ENCODE measurements around the gene PLAGL1.
"Not testable (repeated sequence)": the region's sequence is repeated elsewhere in the genome, so short reads cannot be mapped to it uniquely, and the experiment has no call there.

Gene PLAGL1

DNA sequence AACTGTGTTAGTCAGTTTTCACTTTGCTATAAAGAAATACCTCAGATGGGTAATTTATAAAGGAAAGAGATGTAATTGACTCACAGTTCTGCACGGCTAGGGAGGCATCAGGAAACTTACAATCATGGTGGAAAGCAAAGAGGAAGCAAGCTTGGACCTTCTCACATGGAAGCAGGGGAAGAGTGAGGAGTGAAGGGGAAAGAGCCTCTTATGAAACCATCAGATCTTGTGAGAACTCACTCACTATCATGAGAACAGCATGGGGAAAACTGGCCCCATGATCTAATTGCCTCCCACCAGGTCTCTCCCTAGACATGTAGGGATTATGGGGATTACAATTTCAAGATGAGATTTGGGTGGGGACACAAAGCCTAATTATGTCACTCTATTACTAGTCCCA, 41.3 kb upstream of the PLAGL1 start:
- Histone ChIP-seq H3K4me1 (ENCODE audit: low read depth, poor library complexity, severe bottlenecking) (peaks cover 9% of the 10 kb centered on the region), H3K4me2 (no peak overlapping the region), H3K79me2 (ENCODE audit: insufficient read depth, low read depth) (no peaks in the 10 kb centered on the region), H3K9ac (no peak overlapping the region), H3K27ac (no peak overlapping the region), H3K27me3 (ENCODE audit: insufficient read depth, low read depth) (no peaks in the 10 kb centered on the region), H2AFZ (ENCODE audit: low read depth) (no peak overlapping the region), H3K36me3 (ENCODE audit: insufficient read depth) (no peaks in the 10 kb centered on the region), H3K4me3 (IDR thresholded peaks at IDR 0.05; ENCODE audit: insufficient read depth, low read depth, low read length) (no peak overlapping the region), H4K20me1 (ENCODE audit: insufficient read depth) (no peaks in the 10 kb centered on the region)
- TF ChIP-seq, protein P1, sequence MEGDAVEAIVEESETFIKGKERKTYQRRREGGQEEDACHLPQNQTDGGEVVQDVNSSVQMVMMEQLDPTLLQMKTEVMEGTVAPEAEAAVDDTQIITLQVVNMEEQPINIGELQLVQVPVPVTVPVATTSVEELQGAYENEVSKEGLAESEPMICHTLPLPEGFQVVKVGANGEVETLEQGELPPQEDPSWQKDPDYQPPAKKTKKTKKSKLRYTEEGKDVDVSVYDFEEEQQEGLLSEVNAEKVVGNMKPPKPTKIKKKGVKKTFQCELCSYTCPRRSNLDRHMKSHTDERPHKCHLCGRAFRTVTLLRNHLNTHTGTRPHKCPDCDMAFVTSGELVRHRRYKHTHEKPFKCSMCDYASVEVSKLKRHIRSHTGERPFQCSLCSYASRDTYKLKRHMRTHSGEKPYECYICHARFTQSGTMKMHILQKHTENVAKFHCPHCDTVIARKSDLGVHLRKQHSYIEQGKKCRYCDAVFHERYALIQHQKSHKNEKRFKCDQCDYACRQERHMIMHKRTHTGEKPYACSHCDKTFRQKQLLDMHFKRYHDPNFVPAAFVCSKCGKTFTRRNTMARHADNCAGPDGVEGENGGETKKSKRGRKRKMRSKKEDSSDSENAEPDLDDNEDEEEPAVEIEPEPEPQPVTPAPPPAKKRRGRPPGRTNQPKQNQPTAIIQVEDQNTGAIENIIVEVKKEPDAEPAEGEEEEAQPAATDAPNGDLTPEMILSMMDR (conservative IDR thresholded peaks at IDR 0.05; ENCODE audit: low read depth, low read length): no peak

DNA sequence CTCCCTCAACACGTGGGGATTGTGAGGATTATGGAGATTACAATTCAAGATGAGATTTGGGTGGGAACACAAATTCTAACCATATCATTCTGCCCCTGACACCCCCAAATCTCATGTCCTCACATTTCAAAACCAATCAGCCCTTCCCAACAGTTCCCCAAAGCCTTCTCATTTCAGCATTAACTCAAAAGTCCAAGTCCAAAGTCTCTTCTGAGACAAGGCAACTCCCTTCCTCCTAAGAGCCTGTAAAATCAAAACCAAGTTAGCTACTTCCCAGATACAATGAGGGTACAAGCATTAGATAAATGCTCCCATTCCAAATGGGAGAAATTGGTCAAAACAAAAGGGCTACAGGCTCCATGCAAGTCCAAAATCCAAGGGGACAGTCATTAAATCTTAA, 39.6 kb upstream of the PLAGL1 start:
- Histone ChIP-seq H2AFZ (ENCODE audit: low read depth) (no peak overlapping the region), H3K9ac (no peak overlapping the region), H3K4me3 (IDR thresholded peaks at IDR 0.05; ENCODE audit: insufficient read depth, low read depth, low read length) (no peak overlapping the region), H3K79me2 (ENCODE audit: insufficient read depth, low read depth) (no peaks in the 10 kb centered on the region), H3K4me1 (ENCODE audit: low read depth, poor library complexity, severe bottlenecking) (peaks cover 8% of the 10 kb centered on the region), H3K36me3 (ENCODE audit: insufficient read depth) (no peaks in the 10 kb centered on the region), H4K20me1 (ENCODE audit: insufficient read depth) (no peaks in the 10 kb centered on the region), H3K27me3 (ENCODE audit: insufficient read depth, low read depth) (no peaks in the 10 kb centered on the region), H3K27ac (no peak overlapping the region), H3K4me2 (no peak overlapping the region)
- TF ChIP-seq, protein P1 (conservative IDR thresholded peaks at IDR 0.05; ENCODE audit: low read depth, low read length): no peak

DNA sequence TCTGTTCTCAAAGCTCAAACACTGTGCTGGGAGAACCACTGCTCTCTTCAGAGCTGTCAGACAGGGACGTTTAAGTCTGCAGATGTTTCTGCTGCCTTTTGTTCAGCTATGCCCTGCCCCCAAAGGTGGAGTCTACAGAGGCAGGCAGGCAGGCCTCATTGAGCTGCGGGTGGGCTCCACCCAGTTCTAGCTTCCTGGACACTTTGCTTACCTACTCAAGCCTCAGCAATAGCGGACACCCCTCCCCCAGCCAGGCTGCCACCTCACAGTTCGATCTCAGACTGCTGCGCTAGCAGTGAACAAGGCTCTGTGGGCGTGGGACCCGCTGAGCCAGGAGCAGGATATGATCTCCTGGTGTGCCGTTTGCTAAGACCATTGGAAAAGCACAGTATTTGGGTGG, 38.6 kb upstream of the PLAGL1 start:
- H3K27ac ChIP-seq; H3K9ac ChIP-seq; H3K79me2 ChIP-seq (ENCODE audit: insufficient read depth, low read depth); H3K4me2 ChIP-seq; H4K20me1 ChIP-seq (ENCODE audit: insufficient read depth); H3K4me1 ChIP-seq (ENCODE audit: low read depth, poor library complexity, severe bottlenecking); H3K27me3 ChIP-seq (ENCODE audit: insufficient read depth, low read depth); H3K4me3 ChIP-seq (IDR thresholded peaks at IDR 0.05; ENCODE audit: insufficient read depth, low read depth, low read length); H3K36me3 ChIP-seq (ENCODE audit: insufficient read depth); H2AFZ ChIP-seq (ENCODE audit: low read depth): not testable (repeated sequence)

DNA sequence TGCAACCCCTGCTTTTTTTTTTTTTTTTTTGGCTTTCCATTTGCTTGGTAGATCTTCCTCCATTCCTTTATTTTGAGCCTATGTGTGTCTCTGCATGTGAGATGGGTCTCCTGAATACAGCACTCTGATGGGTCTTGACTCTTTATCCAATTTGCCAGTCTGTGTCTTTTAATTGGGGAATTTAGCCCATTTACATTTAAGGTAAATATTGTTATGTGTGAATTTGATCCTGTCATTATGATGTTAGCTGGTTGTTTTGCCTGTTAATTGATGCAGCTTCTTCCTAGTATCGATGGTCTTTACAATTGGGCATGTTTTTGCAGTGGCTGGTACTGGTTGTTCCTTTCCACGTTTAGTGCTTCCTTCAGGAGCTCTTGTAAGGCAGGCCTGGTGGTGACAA, 36.9 kb upstream of the PLAGL1 start:
- H3K27me3 ChIP-seq (ENCODE audit: insufficient read depth, low read depth); H3K79me2 ChIP-seq (ENCODE audit: insufficient read depth, low read depth); H3K36me3 ChIP-seq (ENCODE audit: insufficient read depth); H3K9ac ChIP-seq; H3K4me2 ChIP-seq; H3K4me1 ChIP-seq (ENCODE audit: low read depth, poor library complexity, severe bottlenecking); H4K20me1 ChIP-seq (ENCODE audit: insufficient read depth); H2AFZ ChIP-seq (ENCODE audit: low read depth); H3K27ac ChIP-seq; H3K4me3 ChIP-seq (IDR thresholded peaks at IDR 0.05; ENCODE audit: insufficient read depth, low read depth, low read length): not testable (repeated sequence)

DNA sequence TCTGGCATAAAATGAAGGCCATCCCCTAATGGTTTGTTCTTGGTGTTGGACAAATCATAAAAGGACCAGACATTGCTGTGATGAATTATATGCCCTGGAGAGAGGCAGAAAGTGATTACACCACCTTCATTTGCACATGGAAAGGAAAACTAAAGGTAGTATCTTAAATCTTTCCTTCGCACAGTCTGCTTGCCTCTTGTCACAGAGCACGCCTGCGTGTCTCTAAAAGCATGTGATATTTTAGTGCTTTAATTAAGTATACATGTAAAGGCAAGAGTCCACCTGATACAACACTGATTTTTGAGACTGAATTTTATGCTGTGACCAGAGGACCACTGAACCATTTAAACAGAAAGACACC, 28.8 kb upstream of the PLAGL1 start:
- Histone ChIP-seq H3K79me2 (ENCODE audit: insufficient read depth, low read depth) (no peaks in the 10 kb centered on the region), H3K9ac (no peak overlapping the region), H3K4me1 (ENCODE audit: low read depth, poor library complexity, severe bottlenecking) (no peaks in the 10 kb centered on the region), H3K27ac (no peak overlapping the region), H2AFZ (ENCODE audit: low read depth) (no peak overlapping the region), H3K27me3 (ENCODE audit: insufficient read depth, low read depth) (no peaks in the 10 kb centered on the region), H3K4me3 (IDR thresholded peaks at IDR 0.05; ENCODE audit: insufficient read depth, low read depth, low read length) (no peak overlapping the region), H3K4me2 (no peak overlapping the region), H3K36me3 (ENCODE audit: insufficient read depth) (no peaks in the 10 kb centered on the region), H4K20me1 (ENCODE audit: insufficient read depth) (no peaks in the 10 kb centered on the region)
- TF ChIP-seq, protein P1 (conservative IDR thresholded peaks at IDR 0.05; ENCODE audit: low read depth, low read length): no peak

Data from KMS-11 (cell line).